GM23338 (cell line): Measurements from ENCODE around the gene GNG7. TPM values are rescaled to one million over a fixed set of nuclear protein-coding genes. Genes with fewer than 3 reads are reported as not detected.

Experiments used
- ATAC-seq: fragments of 200-7000 bp; cut with Tn5 transposase; 3 replicates; pipeline ENCODE4 v1.9.1; 2020
- DNase-seq: peaks from one replicate; pipeline ENCODE4 v3.0.0-alpha.2; 2015; ENCODE audit warnings: low spot score
- H2AFZ ChIP-seq: fragments of 200-600 bp; sonication (generic); 2 replicates; pipeline ENCODE4 v1.8.0; 2016; ENCODE audit warnings: antibody characterized with exemption, mild to moderate bottlenecking, moderate library complexity
- H3F3A ChIP-seq: fragments of 200-600 bp; sonication (generic); replicated peaks from 2 replicates; pipeline ENCODE4 v1.8.0; 2017; ENCODE audit warnings: antibody characterized with exemption, mixed run types, low read depth
- H3K27ac ChIP-seq: fragments of 200-600 bp; sonication (generic); 2 replicates; pipeline ENCODE4 v1.6.1; 2016; ENCODE audit warnings: low read depth
- H3K27me3 ChIP-seq: fragments of 200-600 bp; sonication (generic); 2 replicates; pipeline ENCODE4 v1.8.0; 2016; ENCODE audit warnings: mild to moderate bottlenecking, mixed run types, moderate library complexity; ENCODE audit not compliant: insufficient read depth
- H3K36me3 ChIP-seq: fragments of 200-600 bp; sonication (generic); 2 replicates; pipeline ENCODE4 v1.8.0; 2016; ENCODE audit warnings: mild to moderate bottlenecking; ENCODE audit not compliant: insufficient read depth
- H3K4me1 ChIP-seq: fragments of 200-600 bp; sonication (generic); 2 replicates; pipeline ENCODE4 v1.8.0; 2016; ENCODE audit warnings: mild to moderate bottlenecking, moderate library complexity; ENCODE audit not compliant: insufficient read depth
- H3K4me2 ChIP-seq: fragments of 200-600 bp; sonication (generic); 2 replicates; pipeline ENCODE4 v1.7.1; 2017; ENCODE audit warnings: mixed run types
- H3K4me3 ChIP-seq: fragments of 200-600 bp; sonication (generic); 2 replicates; pipeline ENCODE4 v1.6.1; 2016; ENCODE audit warnings: mixed run types
- H3K79me2 ChIP-seq: fragments of 200-600 bp; sonication (generic); replicated peaks from 2 replicates; pipeline ENCODE4 v1.8.0; 2017; ENCODE audit warnings: mild to moderate bottlenecking; ENCODE audit not compliant: insufficient read depth
- H3K9me2 ChIP-seq: fragments of 200-600 bp; sonication (generic); 2 replicates; pipeline ENCODE4 v1.8.0; 2017; ENCODE audit not compliant: insufficient read depth
- H4K20me1 ChIP-seq: fragments of 200-600 bp; sonication (generic); replicated peaks from 2 replicates; pipeline ENCODE4 v1.8.0; 2017; ENCODE audit warnings: mild to moderate bottlenecking; ENCODE audit not compliant: insufficient read depth
- H3K27ac Mint-ChIP-seq: 2 replicates; pipeline ENCODE4 v1.8.0; 2020; ENCODE audit warnings: inconsistent platforms, mild to moderate bottlenecking, moderate library complexity, mixed read lengths
- H3K27me3 Mint-ChIP-seq: 3 replicates; pipeline ENCODE4 v1.8.0; 2022; ENCODE audit warnings: low read depth, mild to moderate bottlenecking, moderate library complexity, mixed read lengths, inconsistent platforms; ENCODE audit not compliant: insufficient read depth, poor library complexity
- H3K36me3 Mint-ChIP-seq: 3 replicates; pipeline ENCODE4 v1.8.0; 2021; ENCODE audit warnings: low read depth, mild to moderate bottlenecking, inconsistent platforms, moderate library complexity, mixed read lengths
- H3K4me1 Mint-ChIP-seq: 3 replicates; pipeline ENCODE4 v1.8.0; 2020; ENCODE audit warnings: mild to moderate bottlenecking, inconsistent platforms, mixed read lengths
- H3K4me3 Mint-ChIP-seq: 3 replicates; pipeline ENCODE4 v1.8.0; 2021; ENCODE audit warnings: moderate library complexity, mild to moderate bottlenecking, inconsistent platforms, mixed read lengths
- H3K9me3 Mint-ChIP-seq: 3 replicates; pipeline ENCODE4 v1.8.0; 2020; ENCODE audit warnings: moderate library complexity, mild to moderate bottlenecking, inconsistent platforms, mixed read lengths
- CTCF ChIP-seq, 2 experiments: fragments of 200-600 bp in 1 of 2; sonication (generic) in 1 of 2; conservative IDR thresholded peaks; 2 replicates each; pipeline versions ENCODE4 v1.5.1 to v1.6.1; 2016 to 2017; ENCODE audit warnings: antibody characterized with exemption in 2 of 2, low read depth in 2 of 2, mild to moderate bottlenecking in 2 of 2, moderate library complexity in 1 of 2
- EZH2 ChIP-seq: fragments of 200-600 bp; sonication (generic); IDR thresholded peaks from one replicate; pipeline ENCODE4 v1.8.0; 2017; ENCODE audit warnings: antibody characterized with exemption, mild to moderate bottlenecking, low read depth; ENCODE audit not compliant: unreplicated experiment
- NANOG ChIP-seq: IDR thresholded peaks from 2 replicates; pipeline ENCODE4 v1.6.1; 2016; ENCODE audit warnings: antibody characterized with exemption, borderline replicate concordance
- STAT1 ChIP-seq: IDR thresholded peaks from one replicate; pipeline ENCODE4 v1.6.1; 2016; ENCODE audit warnings: antibody characterized with exemption; ENCODE audit not compliant: unreplicated experiment
- polyA plus RNA-seq: library from polyadenylated mRNA; unstranded; fragments of >200 nt; fragmentation: Nextera tagmentation; extraction: Ambion mirVana; gene quantifications from 2 replicates; pipeline ENCODE4 v1.2.1, GENCODE V29; 2016
- total RNA-seq: library from RNA; depleted of rRNA; stranded (reverse); fragments of >200 nt; shearing (Covaris generic); gene quantifications from 2 replicates; pipeline ENCODE4 v1.2.3, GENCODE V29; 2014
- TF ChIP-seq, protein P1 (sequence below): fragments of 250-450 bp; sonication (Bioruptor Pico); IDR thresholded peaks from 2 replicates; pipeline ENCODE4 v1.5.0; 2020; ENCODE audit warnings: mild to moderate bottlenecking, moderate library complexity
- TF ChIP-seq, protein P2 (sequence below): IDR thresholded peaks from one replicate; pipeline ENCODE4 v1.6.1; 2018; ENCODE audit warnings: antibody characterized with exemption; ENCODE audit not compliant: unreplicated experiment

GNG7 gene
- total and polyA plus RNA-seq, 2 experiments from 2014 or later: 5.1 to 5.4 TPM

DNA sequence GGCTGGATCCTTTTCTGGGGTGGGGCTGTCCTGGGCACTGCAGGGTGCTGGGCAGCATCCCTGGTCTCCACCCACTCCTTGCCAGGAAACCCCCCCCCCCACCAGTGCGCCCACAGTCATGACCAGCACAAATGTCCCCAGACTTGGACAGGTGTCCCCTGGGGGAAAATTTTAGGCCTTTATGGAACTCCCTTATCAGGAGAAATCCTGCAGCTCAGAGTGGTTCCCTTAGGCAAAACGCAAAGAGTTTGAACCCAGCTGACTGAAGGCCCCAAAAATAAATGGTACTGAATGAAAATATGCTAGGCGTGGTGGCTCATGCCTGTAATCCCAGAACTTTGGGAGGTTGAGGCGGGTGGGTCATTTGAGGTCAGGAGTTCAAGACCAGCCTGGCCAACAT is 174.8 kb downstream of the GNG7 start:
- ATAC-seq: no peak

More for the DNA sequence above, 174.8 kb downstream of the GNG7 start:
- Mint-ChIP-seq H3K27me3 (peaks cover 7% of the 10 kb centered on the region), H3K9me3 (no peaks in the 10 kb centered on the region), H3K27ac (no peak overlapping the region), H3K4me3 (no peak overlapping the region), H3K4me1 (peaks cover 13% of the 10 kb centered on the region), H3K36me3 (0 out of 3 replicates have a peak, but pooled peaks cover 3% of the 10 kb centered on the region)
- no peaks in the 10 kb centered on the region for H3K27me3 ChIP-seq
- H3K9me2 ChIP-seq: no peaks in the 10 kb centered on the region
- H2AFZ ChIP-seq: no peak overlapping the region
- H3K4me1 ChIP-seq: peaks cover 12% of the 10 kb centered on the region; the same call in 1 of the 2 replicates
- no peak overlapping the region for H3K27ac ChIP-seq
- no peaks in the 10 kb centered on the region for H4K20me1 ChIP-seq
- H3K4me3 ChIP-seq: no peak overlapping the region
- no peak for DNase-seq
- peaks cover 18% of the 10 kb centered on the region for H3F3A ChIP-seq
- no peaks in the 10 kb centered on the region for H3K79me2 ChIP-seq
- H3K4me2 ChIP-seq: no peak overlapping the region
- no peaks in the 10 kb centered on the region for H3K36me3 ChIP-seq
- no peak for TF ChIP-seq CTCF (conservative IDR thresholded peaks at IDR 0.05; ENCODE audit: low read depth in 2 of 2)
- TF ChIP-seq NANOG: no peak
- TF ChIP-seq, protein P1, sequence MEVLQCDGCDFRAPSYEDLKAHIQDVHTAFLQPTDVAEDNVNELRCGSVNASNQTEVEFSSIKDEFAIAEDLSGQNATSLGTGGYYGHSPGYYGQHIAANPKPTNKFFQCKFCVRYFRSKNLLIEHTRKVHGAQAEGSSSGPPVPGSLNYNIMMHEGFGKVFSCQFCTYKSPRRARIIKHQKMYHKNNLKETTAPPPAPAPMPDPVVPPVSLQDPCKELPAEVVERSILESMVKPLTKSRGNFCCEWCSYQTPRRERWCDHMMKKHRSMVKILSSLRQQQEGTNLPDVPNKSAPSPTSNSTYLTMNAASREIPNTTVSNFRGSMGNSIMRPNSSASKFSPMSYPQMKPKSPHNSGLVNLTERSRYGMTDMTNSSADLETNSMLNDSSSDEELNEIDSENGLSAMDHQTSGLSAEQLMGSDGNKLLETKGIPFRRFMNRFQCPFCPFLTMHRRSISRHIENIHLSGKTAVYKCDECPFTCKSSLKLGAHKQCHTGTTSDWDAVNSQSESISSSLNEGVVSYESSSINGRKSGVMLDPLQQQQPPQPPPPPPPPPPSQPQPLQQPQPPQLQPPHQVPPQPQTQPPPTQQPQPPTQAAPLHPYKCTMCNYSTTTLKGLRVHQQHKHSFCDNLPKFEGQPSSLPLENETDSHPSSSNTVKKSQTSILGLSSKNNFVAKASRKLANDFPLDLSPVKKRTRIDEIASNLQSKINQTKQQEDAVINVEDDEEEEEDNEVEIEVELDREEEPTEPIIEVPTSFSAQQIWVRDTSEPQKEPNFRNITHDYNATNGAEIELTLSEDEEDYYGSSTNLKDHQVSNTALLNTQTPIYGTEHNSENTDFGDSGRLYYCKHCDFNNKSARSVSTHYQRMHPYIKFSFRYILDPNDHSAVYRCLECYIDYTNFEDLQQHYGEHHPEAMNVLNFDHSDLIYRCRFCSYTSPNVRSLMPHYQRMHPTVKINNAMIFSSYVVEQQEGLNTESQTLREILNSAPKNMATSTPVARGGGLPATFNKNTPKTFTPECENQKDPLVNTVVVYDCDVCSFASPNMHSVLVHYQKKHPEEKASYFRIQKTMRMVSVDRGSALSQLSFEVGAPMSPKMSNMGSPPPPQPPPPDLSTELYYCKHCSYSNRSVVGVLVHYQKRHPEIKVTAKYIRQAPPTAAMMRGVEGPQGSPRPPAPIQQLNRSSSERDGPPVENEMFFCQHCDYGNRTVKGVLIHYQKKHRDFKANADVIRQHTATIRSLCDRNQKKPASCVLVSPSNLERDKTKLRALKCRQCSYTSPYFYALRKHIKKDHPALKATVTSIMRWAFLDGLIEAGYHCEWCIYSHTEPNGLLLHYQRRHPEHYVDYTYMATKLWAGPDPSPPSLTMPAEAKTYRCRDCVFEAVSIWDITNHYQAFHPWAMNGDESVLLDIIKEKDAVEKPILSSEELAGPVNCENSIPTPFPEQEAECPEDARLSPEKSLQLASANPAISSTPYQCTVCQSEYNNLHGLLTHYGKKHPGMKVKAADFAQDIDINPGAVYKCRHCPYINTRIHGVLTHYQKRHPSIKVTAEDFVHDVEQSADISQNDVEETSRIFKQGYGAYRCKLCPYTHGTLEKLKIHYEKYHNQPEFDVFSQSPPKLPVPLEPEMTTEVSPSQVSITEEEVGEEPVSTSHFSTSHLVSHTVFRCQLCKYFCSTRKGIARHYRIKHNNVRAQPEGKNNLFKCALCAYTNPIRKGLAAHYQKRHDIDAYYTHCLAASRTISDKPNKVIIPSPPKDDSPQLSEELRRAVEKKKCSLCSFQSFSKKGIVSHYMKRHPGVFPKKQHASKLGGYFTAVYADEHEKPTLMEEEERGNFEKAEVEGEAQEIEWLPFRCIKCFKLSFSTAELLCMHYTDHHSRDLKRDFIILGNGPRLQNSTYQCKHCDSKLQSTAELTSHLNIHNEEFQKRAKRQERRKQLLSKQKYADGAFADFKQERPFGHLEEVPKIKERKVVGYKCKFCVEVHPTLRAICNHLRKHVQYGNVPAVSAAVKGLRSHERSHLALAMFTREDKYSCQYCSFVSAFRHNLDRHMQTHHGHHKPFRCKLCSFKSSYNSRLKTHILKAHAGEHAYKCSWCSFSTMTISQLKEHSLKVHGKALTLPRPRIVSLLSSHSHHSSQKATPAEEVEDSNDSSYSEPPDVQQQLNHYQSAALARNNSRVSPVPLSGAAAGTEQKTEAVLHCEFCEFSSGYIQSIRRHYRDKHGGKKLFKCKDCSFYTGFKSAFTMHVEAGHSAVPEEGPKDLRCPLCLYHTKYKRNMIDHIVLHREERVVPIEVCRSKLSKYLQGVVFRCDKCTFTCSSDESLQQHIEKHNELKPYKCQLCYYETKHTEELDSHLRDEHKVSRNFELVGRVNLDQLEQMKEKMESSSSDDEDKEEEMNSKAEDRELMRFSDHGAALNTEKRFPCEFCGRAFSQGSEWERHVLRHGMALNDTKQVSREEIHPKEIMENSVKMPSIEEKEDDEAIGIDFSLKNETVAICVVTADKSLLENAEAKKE (CRISPR knock-in tag): no peak
- no peak for TF ChIP-seq EZH2
- no peak for TF ChIP-seq STAT1
- TF ChIP-seq, protein P2, sequence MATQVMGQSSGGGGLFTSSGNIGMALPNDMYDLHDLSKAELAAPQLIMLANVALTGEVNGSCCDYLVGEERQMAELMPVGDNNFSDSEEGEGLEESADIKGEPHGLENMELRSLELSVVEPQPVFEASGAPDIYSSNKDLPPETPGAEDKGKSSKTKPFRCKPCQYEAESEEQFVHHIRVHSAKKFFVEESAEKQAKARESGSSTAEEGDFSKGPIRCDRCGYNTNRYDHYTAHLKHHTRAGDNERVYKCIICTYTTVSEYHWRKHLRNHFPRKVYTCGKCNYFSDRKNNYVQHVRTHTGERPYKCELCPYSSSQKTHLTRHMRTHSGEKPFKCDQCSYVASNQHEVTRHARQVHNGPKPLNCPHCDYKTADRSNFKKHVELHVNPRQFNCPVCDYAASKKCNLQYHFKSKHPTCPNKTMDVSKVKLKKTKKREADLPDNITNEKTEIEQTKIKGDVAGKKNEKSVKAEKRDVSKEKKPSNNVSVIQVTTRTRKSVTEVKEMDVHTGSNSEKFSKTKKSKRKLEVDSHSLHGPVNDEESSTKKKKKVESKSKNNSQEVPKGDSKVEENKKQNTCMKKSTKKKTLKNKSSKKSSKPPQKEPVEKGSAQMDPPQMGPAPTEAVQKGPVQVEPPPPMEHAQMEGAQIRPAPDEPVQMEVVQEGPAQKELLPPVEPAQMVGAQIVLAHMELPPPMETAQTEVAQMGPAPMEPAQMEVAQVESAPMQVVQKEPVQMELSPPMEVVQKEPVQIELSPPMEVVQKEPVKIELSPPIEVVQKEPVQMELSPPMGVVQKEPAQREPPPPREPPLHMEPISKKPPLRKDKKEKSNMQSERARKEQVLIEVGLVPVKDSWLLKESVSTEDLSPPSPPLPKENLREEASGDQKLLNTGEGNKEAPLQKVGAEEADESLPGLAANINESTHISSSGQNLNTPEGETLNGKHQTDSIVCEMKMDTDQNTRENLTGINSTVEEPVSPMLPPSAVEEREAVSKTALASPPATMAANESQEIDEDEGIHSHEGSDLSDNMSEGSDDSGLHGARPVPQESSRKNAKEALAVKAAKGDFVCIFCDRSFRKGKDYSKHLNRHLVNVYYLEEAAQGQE: no peak
